H9 (cell line): ENCODE data around the gene RGS2. TPM values are rescaled to one million over a fixed set of nuclear protein-coding genes. Genes with fewer than 3 reads are reported as not detected.

Source experiments
- DNase-seq: peaks from one replicate; pipeline ENCODE4 v3.0.0-alpha.2; 2017
- H2AFZ ChIP-seq: one replicate; pipeline ENCODE4 v1.6.1; 2013; ENCODE audit warnings: mild to moderate bottlenecking, low read length, control low read depth, moderate library complexity
- H2AK5ac ChIP-seq: 2 replicates; pipeline ENCODE4 v1.6.1; 2013; ENCODE audit warnings: low read length, control low read depth, mixed read lengths; ENCODE audit not compliant: insufficient read length
- H2BK120ac ChIP-seq: one replicate; pipeline ENCODE4 v1.6.1; 2013; ENCODE audit warnings: low read depth, mild to moderate bottlenecking, low read length, control low read depth, inconsistent platforms; ENCODE audit not compliant: poor library complexity, severe bottlenecking
- H2BK12ac ChIP-seq: 2 replicates; pipeline ENCODE4 v1.6.1; 2013; ENCODE audit warnings: low read length, control low read depth, mixed read lengths, low read depth; ENCODE audit not compliant: insufficient read length
- H2BK15ac ChIP-seq: 2 replicates; pipeline ENCODE4 v1.6.1; 2013; ENCODE audit warnings: low read depth, low read length, control low read depth
- H2BK20ac ChIP-seq: one replicate; pipeline ENCODE4 v1.6.1; 2013; ENCODE audit warnings: low read depth, mild to moderate bottlenecking, low read length, control low read depth, inconsistent platforms; ENCODE audit not compliant: poor library complexity, severe bottlenecking
- H2BK5ac ChIP-seq: 2 replicates; pipeline ENCODE4 v1.6.1; 2013; ENCODE audit warnings: low read length, control low read depth, mixed read lengths; ENCODE audit not compliant: insufficient read length
- H3K14ac ChIP-seq: 2 replicates; pipeline ENCODE4 v1.6.1; 2013; ENCODE audit warnings: low read length, control low read depth; ENCODE audit not compliant: insufficient read depth
- H3K18ac ChIP-seq: 2 replicates; pipeline ENCODE4 v1.6.1; 2013; ENCODE audit warnings: low read depth, mild to moderate bottlenecking, mixed read lengths, low read length, control low read depth; ENCODE audit not compliant: insufficient read length
- H3K23ac ChIP-seq: 2 replicates; pipeline ENCODE4 v1.6.1; 2013; ENCODE audit warnings: low read length, control low read depth, mixed read lengths, low read depth; ENCODE audit not compliant: insufficient read length
- H3K23me2 ChIP-seq: 2 replicates; pipeline ENCODE4 v1.6.1; 2013; ENCODE audit warnings: low read depth, mild to moderate bottlenecking, mixed read lengths, low read length, control low read depth; ENCODE audit not compliant: insufficient read length, poor library complexity, severe bottlenecking
- H3K27ac ChIP-seq: 2 replicates; pipeline ENCODE4 v1.5.1; 2013; ENCODE audit warnings: low read length, control low read depth, mixed read lengths, low read depth; ENCODE audit not compliant: insufficient read length
- H3K27me3 ChIP-seq: 2 replicates; pipeline ENCODE4 v1.6.1; 2013; ENCODE audit warnings: low read length, control low read depth, inconsistent platforms; ENCODE audit not compliant: insufficient read depth
- H3K4ac ChIP-seq: 2 replicates; pipeline ENCODE4 v1.6.1; 2013; ENCODE audit warnings: low read depth, mild to moderate bottlenecking, control low read depth, inconsistent platforms, low read length, moderate library complexity
- H3K4me1 ChIP-seq: 2 replicates; pipeline ENCODE4 v1.6.1; 2013; ENCODE audit warnings: low read length, control low read depth, inconsistent platforms; ENCODE audit not compliant: insufficient read depth
- H3K4me2 ChIP-seq: 2 replicates; pipeline ENCODE4 v1.6.1; 2013; ENCODE audit warnings: low read length, control low read depth, mixed read lengths; ENCODE audit not compliant: insufficient read length, insufficient read depth
- H3K56ac ChIP-seq: 2 replicates; pipeline ENCODE4 v1.6.1; 2013; ENCODE audit warnings: low read depth, mild to moderate bottlenecking, mixed read lengths, low read length, control low read depth; ENCODE audit not compliant: insufficient read length
- H3K79me1 ChIP-seq: 2 replicates; pipeline ENCODE4 v1.6.1; 2013; ENCODE audit warnings: low read depth, mild to moderate bottlenecking, moderate library complexity, low read length, control low read depth, inconsistent platforms; ENCODE audit not compliant: insufficient read depth, poor library complexity, severe bottlenecking
- H3K79me2 ChIP-seq: 2 replicates; pipeline ENCODE4 v1.6.1; 2013; ENCODE audit warnings: low read length, control low read depth, inconsistent platforms; ENCODE audit not compliant: insufficient read depth
- H3K9ac ChIP-seq: 2 replicates; pipeline ENCODE4 v1.6.1; 2013; ENCODE audit warnings: low read length, control low read depth, mixed read lengths; ENCODE audit not compliant: insufficient read length; ENCODE audit errors: extremely low read depth
- H3K9me3 ChIP-seq: one replicate; pipeline ENCODE4 v1.6.1; 2013; ENCODE audit warnings: low read depth, low read length, inconsistent platforms; ENCODE audit not compliant: control insufficient read depth
- H3T11ph ChIP-seq: one replicate; pipeline ENCODE4 v1.6.1; 2013; ENCODE audit warnings: mild to moderate bottlenecking, low read length, control low read depth, inconsistent platforms
- H4K20me1 ChIP-seq: one replicate; pipeline ENCODE4 v1.6.1; 2013; ENCODE audit not compliant: control insufficient read depth, insufficient read length, insufficient read depth
- H4K5ac ChIP-seq: 2 replicates; pipeline ENCODE4 v1.6.1; 2013; ENCODE audit warnings: low read depth, mild to moderate bottlenecking, mixed read lengths, low read length, control low read depth; ENCODE audit not compliant: insufficient read length
- H4K8ac ChIP-seq: replicated peaks from 2 replicates; pipeline ENCODE4 v1.6.1; 2013; ENCODE audit warnings: low read length, control low read depth, mixed read lengths, low read depth; ENCODE audit not compliant: insufficient read length
- H4K91ac ChIP-seq: 2 replicates; pipeline ENCODE4 v1.6.1; 2013; ENCODE audit warnings: low read depth, mild to moderate bottlenecking, moderate library complexity, mixed read lengths, low read length, control low read depth; ENCODE audit not compliant: insufficient read length
- H3K27ac Mint-ChIP-seq, 3 experiments: 2 replicates in 2 of 3; 3 replicates in 1 of 3; pipeline ENCODE4 v1.8.0; 2020 to 2021; ENCODE audit warnings: mixed read lengths in 3 of 3, mild to moderate bottlenecking in 1 of 3, moderate library complexity in 1 of 3
- H3K27me3 Mint-ChIP-seq: 2 replicates; pipeline ENCODE4 v1.8.0; 2021; ENCODE audit warnings: low read depth, mild to moderate bottlenecking, moderate library complexity, mixed read lengths
- H3K36me3 Mint-ChIP-seq, 3 experiments: 2 replicates in 2 of 3; 3 replicates in 1 of 3; pipeline ENCODE4 v1.8.0; 2020 to 2021; ENCODE audit warnings: low read depth in 3 of 3, mixed read lengths in 3 of 3; ENCODE audit not compliant: insufficient read depth in 1 of 3
- H3K4me1 Mint-ChIP-seq, 2 experiments: 2 replicates each; pipeline ENCODE4 v1.8.0; 2020; ENCODE audit warnings: mixed read lengths in 2 of 2
- H3K4me3 Mint-ChIP-seq, 2 experiments: 2 replicates in 1 of 2; 3 replicates in 1 of 2; pipeline ENCODE4 v1.8.0; 2020 to 2021; ENCODE audit warnings: mild to moderate bottlenecking in 2 of 2, mixed read lengths in 2 of 2, moderate library complexity in 1 of 2
- H3K9me3 Mint-ChIP-seq, 2 experiments: 2 replicates in 1 of 2; 3 replicates in 1 of 2; pipeline ENCODE4 v1.8.0; 2020; ENCODE audit warnings: mild to moderate bottlenecking in 2 of 2, mixed read lengths in 2 of 2, moderate library complexity in 1 of 2
- WGBS: extraction: QIAGEN DNeasy Blood & Tissue Kit; methylation state at CpG from one replicate; pipeline ENCODE4 v1.1.7; 2013; ENCODE audit warnings: missing lambda C conversion rate, low lambda C conversion rate, mixed read lengths; ENCODE audit not compliant: insufficient read length; ENCODE audit errors: extremely low coverage; 5-methylcytosine and 5-hydroxymethylcytosine counted together
- total RNA-seq: library from RNA; stranded (reverse); gene quantifications from 2 replicates; pipeline ENCODE4 v1.2.1, GENCODE V29; 2021
- TF ChIP-seq, protein P1 (sequence below): fragments of 200-600 bp; sonication (generic); conservative IDR thresholded peaks from 3 replicates; pipeline ENCODE4 v1.8.0; 2021; ENCODE audit warnings: antibody characterized with exemption, mild to moderate bottlenecking

Gene RGS2
- total RNA-seq, 1 experiment from 2014 or later, result 13.9 TPM

- H2BK5ac ChIP-seq, result no peak overlapping the region
- no peaks in the 10 kb centered on the region for H3K79me1 ChIP-seq
- H2BK20ac ChIP-seq, result no peak overlapping the region
- H3K23ac ChIP-seq, result no peak overlapping the region
- no peaks in the 10 kb centered on the region; the same call in 1 of the 2 replicates for H3K4me1 ChIP-seq
- H3T11ph ChIP-seq, result no peak overlapping the region
- H3K14ac ChIP-seq, result no peak overlapping the region
- WGBS, result no CpG with 5 or more reads among the region's 2 CpGs
- Mint-ChIP-seq H3K4me3 (no peak overlapping the region), H3K4me1 (peaks cover 14 to 16% of the 10 kb centered on the region in 2 experiments), H3K36me3 (no peaks in the 10 kb centered on the region), H3K9me3 (no peaks in the 10 kb centered on the region; a peak in 2 of 5 replicates), H3K27me3 (no peaks in the 10 kb centered on the region), H3K27ac (0 out of 7 replicates have a peak overlapping the region, but pooled peaks of 1 of the 3 experiments have one; percentile 29)
- H2BK120ac ChIP-seq, result no peak overlapping the region
- H2BK15ac ChIP-seq, result no peak overlapping the region
- no peaks in the 10 kb centered on the region for H3K9me3 ChIP-seq
- H2AK5ac ChIP-seq, result no peak overlapping the region
- no peaks in the 10 kb centered on the region for H3K23me2 ChIP-seq
- no peak overlapping the region for H3K18ac ChIP-seq
- no peak overlapping the region for H4K8ac ChIP-seq
- H3K4ac ChIP-seq, result no peak overlapping the region
- H2BK12ac ChIP-seq, result no peak overlapping the region
- H3K27me3 ChIP-seq, result no peaks in the 10 kb centered on the region
- H3K27ac ChIP-seq, result no peak overlapping the region
- H3K4me2 ChIP-seq, result no peak overlapping the region
- no peak overlapping the region for H3K9ac ChIP-seq
- TF ChIP-seq, protein P1, sequence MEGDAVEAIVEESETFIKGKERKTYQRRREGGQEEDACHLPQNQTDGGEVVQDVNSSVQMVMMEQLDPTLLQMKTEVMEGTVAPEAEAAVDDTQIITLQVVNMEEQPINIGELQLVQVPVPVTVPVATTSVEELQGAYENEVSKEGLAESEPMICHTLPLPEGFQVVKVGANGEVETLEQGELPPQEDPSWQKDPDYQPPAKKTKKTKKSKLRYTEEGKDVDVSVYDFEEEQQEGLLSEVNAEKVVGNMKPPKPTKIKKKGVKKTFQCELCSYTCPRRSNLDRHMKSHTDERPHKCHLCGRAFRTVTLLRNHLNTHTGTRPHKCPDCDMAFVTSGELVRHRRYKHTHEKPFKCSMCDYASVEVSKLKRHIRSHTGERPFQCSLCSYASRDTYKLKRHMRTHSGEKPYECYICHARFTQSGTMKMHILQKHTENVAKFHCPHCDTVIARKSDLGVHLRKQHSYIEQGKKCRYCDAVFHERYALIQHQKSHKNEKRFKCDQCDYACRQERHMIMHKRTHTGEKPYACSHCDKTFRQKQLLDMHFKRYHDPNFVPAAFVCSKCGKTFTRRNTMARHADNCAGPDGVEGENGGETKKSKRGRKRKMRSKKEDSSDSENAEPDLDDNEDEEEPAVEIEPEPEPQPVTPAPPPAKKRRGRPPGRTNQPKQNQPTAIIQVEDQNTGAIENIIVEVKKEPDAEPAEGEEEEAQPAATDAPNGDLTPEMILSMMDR, result no peak
- DNase-seq, result no peak
- no peaks in the 10 kb centered on the region for H3K79me2 ChIP-seq
- H4K5ac ChIP-seq, result no peak overlapping the region
- H3K56ac ChIP-seq, result no peak overlapping the region
- no peak overlapping the region for H2AFZ ChIP-seq
- no peak overlapping the region for H4K91ac ChIP-seq
- H4K20me1 ChIP-seq, result no peaks in the 10 kb centered on the region
These were observed 19.0 kb upstream of the RGS2 start for GRCh38 chr1:192789871-192790270.
